ENCODE data around the gene STARD3. TPM values are rescaled to one million over a fixed set of nuclear protein-coding genes. Genes with fewer than 3 reads are reported as not detected.

The STARD3 gene
- total and polyA plus RNA-seq, 12 donors = 38.6 to 220 (median 93.6) TPM

GRCh38 chr17:39622380-39623006 is 14.5 kb upstream of the STARD3 start:
- no peaks in the 10 kb centered on the region for H3K36me3 ChIP-seq (replicated peaks in 1 of 2)
- peak overlapping the region in 1 of 5 donors; percentile 12 for H3K27ac ChIP-seq
- no peaks in the 10 kb centered on the region for H3K9me3 ChIP-seq (replicated peaks in 1 of 3)
- TF ChIP-seq POLR2A (IDR thresholded peaks at IDR 0.05) (no peak), CTCF (IDR thresholded peaks at IDR 0.05) (no peak)
- WGBS, 4 donors = 58 to 62% (median 58%) methylated on average over 16 of the region's 16 CpGs
- peaks cover 15 to 21% of the 10 kb centered on the region in 2 donors for H3K4me1 ChIP-seq (replicated peaks in 1 of 2)
- H3K27me3 ChIP-seq = peaks cover 13% of the 10 kb centered on the region
- intact Hi-C loops (cut with DNase I) = loop anchor here (2.0 kb wide), 2 partner anchors 46 to 74 kb away; partner anchors contain the start of gene PNMT (in 1 of the 2)
- H3K4me3 ChIP-seq = no peak overlapping the region
- no peak for DNase-seq

- peak; percentile 85 to 96 (median 92) for TF ChIP-seq CTCF (IDR thresholded peaks at IDR 0.05)
- no peak for TF ChIP-seq POLR2A (IDR thresholded peaks at IDR 0.05)
- peak; percentile 91 to 96 (median 94) for DNase-seq
- H3K4me1 ChIP-seq (replicated peaks in 1 of 2) = peaks cover 12 to 19% of the 10 kb centered on the region in 2 donors
- no peaks in the 10 kb centered on the region for H3K36me3 ChIP-seq (replicated peaks in 1 of 2)
- intact Hi-C loops (cut with DNase I) = loop anchor here (2.0 kb wide), 2 partner anchors 45 to 75 kb away; partner anchors contain the start of gene PNMT (in 1 of the 2)
- peaks cover 13% of the 10 kb centered on the region for H3K27me3 ChIP-seq
- no peaks in the 10 kb centered on the region for H3K9me3 ChIP-seq (replicated peaks in 1 of 3)
- peak overlapping the region in 1 of 5 donors; percentile 46 for H3K27ac ChIP-seq
- no peak overlapping the region for H3K4me3 ChIP-seq
- WGBS, 4 donors = 0 to 5% (median 3%) methylated on average over 9 to 16 of the region's 16 CpGs
Observed at GRCh38 chr17:39623356-39623950, 13.5 kb upstream of the STARD3 start.

- Histone ChIP-seq H3K36me3 (replicated peaks in 1 of 2) (no peaks in the 10 kb centered on the region), H3K4me3 (no peak overlapping the region), H3K27me3 (peaks cover 13% of the 10 kb centered on the region), H3K27ac (no peak overlapping the region), H3K4me1 (replicated peaks in 1 of 2) (peaks cover 9 to 16% of the 10 kb centered on the region in 2 donors), H3K9me3 (replicated peaks in 1 of 3) (no peaks in the 10 kb centered on the region)
- no peak for TF ChIP-seq CTCF (IDR thresholded peaks at IDR 0.05)
- TF ChIP-seq POLR2A (IDR thresholded peaks at IDR 0.05) = no peak
- no peak for DNase-seq
- intact Hi-C loops (cut with DNase I) = loop anchor here in 1 of 2 donors (2.0 kb wide), 1 partner anchor 76 kb away; no protein-coding TSS in a partner anchor
- 75 to 79% (median 76%) methylated on average over 7 to 8 of the region's 8 CpGs for WGBS, 4 donors
Observed at GRCh38 chr17:39624313-39624712, 12.6 kb upstream of the STARD3 start.

- no peak overlapping the region for H3K27ac ChIP-seq
Observed at GRCh38 chr17:39625198-39625785, 11.7 kb upstream of the STARD3 start.

More at GRCh38 chr17:39625198-39625785, 11.7 kb upstream of the STARD3 start:
- 55 to 73% (median 62%) methylated on average over 3 to 5 of the region's 5 CpGs for WGBS, 4 donors
- DNase-seq = no peak
- Histone ChIP-seq H3K9me3 (replicated peaks in 1 of 3) (no peaks in the 10 kb centered on the region), H3K4me3 (no peak overlapping the region), H3K4me1 (replicated peaks in 1 of 2) (peaks cover 9 to 16% of the 10 kb centered on the region in 2 donors), H3K27me3 (peaks cover 13% of the 10 kb centered on the region), H3K36me3 (replicated peaks in 1 of 2) (no peaks in the 10 kb centered on the region)
- no peak for TF ChIP-seq CTCF (IDR thresholded peaks at IDR 0.05)
- intact Hi-C loops (cut with DNase I) = loop anchor here (2.0 to 5.0 kb wide), 2 partner anchors 76 to 127 kb away; no protein-coding TSS in a partner anchor
